Hindlimb muscle (tissue), 1 donor: ENCODE data around the gene ZSCAN9. TPM values are rescaled to one million over a fixed set of nuclear protein-coding genes. Genes with fewer than 3 reads are reported as not detected.

Experiments used
- DNase-seq: peaks from one replicate; pipeline ENCODE4 v3.0.0-alpha.2; 2013
- polyA plus RNA-seq: library from polyadenylated mRNA; unstranded; fragments of 120-200 nt; gene quantifications from one replicate; pipeline ENCODE4 v1.2.1, GENCODE V29; 2013; ENCODE audit not compliant: insufficient read length

The ZSCAN9 gene
- polyA plus RNA-seq, 1 donor = 19.6 TPM

DNA sequence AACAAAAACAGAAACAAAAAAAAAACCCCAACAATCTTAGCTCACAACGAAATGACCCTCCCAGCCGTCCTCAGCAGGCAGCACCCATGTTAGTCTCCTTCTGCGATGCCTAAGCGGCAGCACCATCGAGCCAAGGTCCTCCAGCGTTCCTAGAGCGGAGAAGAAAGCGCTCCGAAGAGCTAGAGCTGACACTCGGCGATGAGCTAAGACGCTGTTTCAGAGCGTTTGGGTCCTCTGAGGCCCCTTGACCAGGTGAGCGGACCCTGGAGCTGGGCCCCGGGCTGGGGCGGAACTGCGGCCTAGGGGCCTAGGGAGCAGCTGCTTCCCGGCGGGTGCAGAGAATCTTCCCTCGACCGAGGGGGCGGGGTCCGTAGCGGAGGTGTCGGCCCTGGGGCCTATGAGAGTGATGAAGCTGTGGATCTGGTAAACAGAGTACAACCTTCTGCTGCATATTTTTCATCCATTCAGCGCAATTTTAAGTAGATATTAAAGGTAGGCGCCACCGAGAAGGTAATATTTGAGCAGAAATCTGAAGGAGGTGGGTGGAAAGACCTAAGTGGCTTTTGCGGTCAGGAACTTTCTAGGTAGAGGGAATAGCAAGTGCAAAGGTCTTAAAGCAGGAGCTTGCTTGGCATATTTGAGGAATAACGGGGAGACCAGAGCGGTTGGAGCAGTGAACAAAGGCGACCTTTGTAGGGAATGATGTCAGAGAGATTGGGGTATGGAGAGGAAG is 42.1 kb downstream of the ZSCAN9 start, which contains the start of gene ZSCAN26:
Gene ZSCAN26, plus strand, starts transcription at position 182 of the 733 bp plus-strand sequence. CDS start 4,777 bp downstream, outside the sequence.
- peak; percentile 92 for DNase-seq

DNA sequence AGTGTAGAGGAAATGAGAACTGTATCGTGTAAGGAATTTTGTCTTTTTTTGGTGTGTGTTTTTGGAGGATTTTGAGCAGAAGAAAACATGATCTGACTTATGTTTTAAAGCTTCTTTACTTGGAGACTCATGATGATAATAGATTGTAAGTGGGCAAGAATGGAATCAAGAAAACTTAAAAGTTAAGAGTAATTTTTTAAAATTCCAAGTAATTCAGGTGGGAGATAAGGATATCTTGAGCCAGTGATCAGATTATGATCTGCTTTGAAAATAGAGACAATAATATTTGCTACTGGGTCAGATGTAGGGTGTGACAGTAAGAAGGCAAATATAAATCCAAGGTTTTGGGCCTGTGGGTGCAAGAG is 42.6 kb downstream of the ZSCAN9 start:
- no peak for DNase-seq

DNA sequence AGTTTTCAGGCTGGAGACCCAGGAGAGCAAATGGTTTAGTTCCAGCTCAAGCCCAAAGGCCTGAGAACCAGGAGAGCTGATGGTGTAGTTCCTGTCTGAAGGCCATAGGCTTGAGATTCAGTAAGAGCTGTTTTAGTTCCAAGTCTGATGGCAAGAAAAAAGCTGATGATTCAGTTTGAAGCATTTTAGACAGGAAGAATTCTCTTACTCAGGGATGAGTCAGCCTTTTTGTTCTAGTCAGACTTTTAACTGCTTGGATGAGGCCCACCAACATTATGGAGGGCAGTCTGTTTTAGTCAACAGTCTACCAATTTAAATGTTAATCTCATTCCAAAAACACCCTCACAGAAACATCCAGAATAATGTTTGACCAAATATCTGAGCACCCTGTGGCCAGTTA is 44.4 kb downstream of the ZSCAN9 start:
- DNase-seq = no peak

DNA sequence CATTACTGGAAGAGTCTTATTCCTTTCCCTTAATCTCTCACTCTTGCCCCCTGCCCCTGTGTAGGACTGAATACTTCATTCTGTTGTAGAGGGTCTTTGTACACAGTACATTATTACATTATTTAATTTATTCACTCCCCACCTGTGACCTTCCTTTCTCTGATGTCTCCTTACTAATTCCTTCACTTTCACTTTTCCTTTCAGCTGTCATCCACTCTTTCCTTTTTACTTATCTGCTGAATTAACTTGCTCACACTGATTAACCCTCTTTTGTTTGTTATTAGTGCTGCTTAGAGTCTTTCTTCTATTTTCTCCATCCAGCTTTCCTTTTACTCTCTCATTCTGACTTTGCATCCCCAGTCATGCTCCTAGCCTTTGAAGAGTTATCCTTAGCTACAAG is 49.8 kb downstream of the ZSCAN9 start:
- DNase-seq = no peak

DNA sequence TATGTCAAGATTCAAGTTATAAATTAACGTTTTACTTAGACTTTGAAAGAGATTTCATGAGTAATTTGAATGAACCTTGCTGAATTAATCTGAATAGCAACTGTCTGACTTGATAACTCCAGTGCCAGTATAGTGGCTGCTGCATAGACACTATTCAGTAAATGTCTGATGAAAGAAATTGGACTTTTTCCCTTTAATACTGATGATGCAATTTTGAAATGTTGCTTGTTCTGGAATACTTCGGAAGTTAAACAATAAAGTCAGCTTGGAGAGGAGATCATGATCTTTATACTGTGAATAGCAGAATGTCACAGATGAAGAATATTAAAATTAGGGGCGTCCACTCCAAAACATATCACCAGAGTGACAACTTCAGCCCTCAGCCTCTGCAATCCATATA is 52.7 kb downstream of the ZSCAN9 start:
- DNase-seq = no peak

DNA sequence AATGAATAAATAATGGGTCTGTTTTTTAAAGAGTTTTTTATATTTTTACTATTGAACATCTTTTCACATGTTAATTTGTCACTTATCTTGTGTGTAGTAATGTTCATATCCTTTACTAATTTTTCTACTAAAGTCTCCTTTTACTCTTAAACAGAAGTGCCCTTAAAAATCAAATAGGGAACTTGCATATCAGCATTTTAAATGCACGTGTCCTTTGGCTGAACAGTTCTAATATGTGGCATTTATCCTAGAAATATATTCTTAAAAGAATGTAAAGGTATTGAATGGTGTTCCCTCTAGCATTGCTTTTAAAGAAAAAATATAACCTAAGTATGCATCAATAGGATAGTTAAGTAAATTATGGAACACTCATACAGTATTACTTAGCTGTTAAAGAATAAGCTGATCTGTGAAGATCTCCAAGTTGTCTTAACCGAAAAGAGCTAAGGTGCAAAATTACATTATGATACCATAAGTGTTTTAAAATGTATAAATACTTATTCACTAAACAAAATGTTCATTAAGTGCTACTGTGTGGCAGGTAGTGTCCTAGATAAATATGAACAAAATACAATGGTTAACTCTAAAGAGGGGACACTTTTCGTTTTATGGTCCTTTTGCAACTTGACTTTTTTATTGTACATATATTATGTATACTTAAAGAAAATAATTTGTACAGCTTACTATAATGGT is 55.7 kb downstream of the ZSCAN9 start:
- no peak for DNase-seq

DNA sequence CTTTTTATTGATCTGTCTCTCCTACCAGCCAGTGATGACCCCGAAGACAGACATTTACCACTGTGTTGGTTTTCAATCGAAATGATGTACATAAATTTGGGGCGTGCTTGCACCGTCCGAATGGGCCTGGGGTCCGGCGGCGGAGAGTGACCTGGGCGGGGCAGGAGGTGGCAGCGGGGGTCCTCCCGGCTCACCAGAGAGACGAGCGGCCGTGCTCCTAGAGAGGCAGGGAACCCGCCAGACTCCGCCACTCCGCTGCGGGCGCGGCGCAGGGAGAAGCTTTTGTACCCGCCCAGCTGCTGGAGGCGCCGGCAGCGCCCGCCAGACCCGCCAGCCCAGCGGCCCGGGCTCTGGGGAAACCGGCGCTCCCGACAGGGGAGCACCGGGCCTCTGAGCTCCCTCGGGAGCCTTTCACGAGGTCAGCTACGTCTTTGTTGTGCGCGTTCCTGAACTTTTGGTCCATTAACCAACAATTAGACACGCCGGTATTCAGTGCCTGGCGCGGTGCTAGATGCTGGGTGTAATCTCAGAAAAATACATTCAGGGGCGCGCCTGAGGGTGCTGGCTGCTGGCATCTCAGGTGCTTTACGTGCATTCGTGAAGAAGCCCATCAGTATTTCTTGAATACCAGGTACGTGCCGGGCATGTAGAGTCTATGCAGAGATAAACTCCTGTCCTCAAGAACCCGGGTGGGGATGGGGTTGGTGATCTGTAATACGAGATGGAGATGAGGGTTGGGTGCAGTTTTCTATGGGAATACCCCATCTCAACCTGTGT is 56.4 kb downstream of the ZSCAN9 start, which contains the start of gene PGBD1:
Gene PGBD1, plus strand, starts transcription at position 285 of the 777 bp plus-strand sequence. CDS start 2,242 bp downstream, outside the sequence.
- DNase-seq = peak; percentile 43

DNA sequence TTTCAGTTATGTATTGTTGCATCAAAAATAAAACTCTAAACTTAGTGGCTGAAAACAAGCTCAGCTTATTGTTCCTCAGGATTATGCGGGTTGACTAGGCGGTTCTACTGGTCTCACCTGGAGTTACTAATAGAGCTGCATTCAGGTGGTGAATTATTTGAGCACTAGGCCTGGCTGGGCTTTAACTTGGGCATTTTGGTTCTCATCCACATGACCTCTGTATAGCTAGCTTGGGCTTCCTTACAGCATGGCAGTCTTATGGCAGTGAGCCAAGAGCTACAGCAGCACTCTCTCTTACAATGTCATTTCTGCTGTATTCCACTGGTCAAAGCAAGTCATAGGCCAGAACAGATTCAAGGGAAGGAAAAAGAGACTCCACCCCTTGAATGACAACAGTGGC is 57.9 kb downstream of the ZSCAN9 start:
- DNase-seq = no peak

Other genes with a start within 250 kb of the ZSCAN9 start
- gene ZNF165, start 144.7 kb upstream of the ZSCAN9 start, polyA plus RNA-seq = 0.56 TPM
- gene ZSCAN16, start 100.7 kb upstream of the ZSCAN9 start, polyA plus RNA-seq = 4.0 TPM
- 22.1 TPM for gene ZKSCAN8, start 83.4 kb upstream of the ZSCAN9 start, polyA plus RNA-seq
- 6.1 TPM for gene ZKSCAN4, start 27.0 kb downstream of the ZSCAN9 start, polyA plus RNA-seq
- gene NKAPL, start 34.0 kb downstream of the ZSCAN9 start, polyA plus RNA-seq = 1.2 TPM
- 16.9 TPM for gene ZSCAN26, start 41.9 kb downstream of the ZSCAN9 start, polyA plus RNA-seq
- gene PGBD1, start 56.3 kb downstream of the ZSCAN9 start, polyA plus RNA-seq = 6.0 TPM
- gene ZSCAN31, start 110.9 kb downstream of the ZSCAN9 start, polyA plus RNA-seq = 6.9 TPM
- 7.7 TPM for gene ZKSCAN3, start 124.7 kb downstream of the ZSCAN9 start, polyA plus RNA-seq
- 6.1 TPM for gene ZSCAN12, start 174.5 kb downstream of the ZSCAN9 start, polyA plus RNA-seq
- gene ZSCAN23, start 218.2 kb downstream of the ZSCAN9 start, polyA plus RNA-seq = 6.7 TPM